Lung (tissue), 12 donors: ENCODE measurements around the gene CACNA1S. TPM values are rescaled to one million over a fixed set of nuclear protein-coding genes. Genes with fewer than 3 reads are reported as not detected.
A peak's percentile ranks its signal among the peaks of the same experiment; 100 is the strongest.

Experiments used
- ATAC-seq: fragments of 200-7000 bp; cut with Tn5 transposase; one replicate; pipeline ENCODE4 v1.9.1; 2020; ENCODE audit warnings: moderate number of reproducible peaks; ENCODE audit not compliant: insufficient read depth, low FRiP score
- DNase-seq, 3 donors: peaks; one replicate each; pipeline ENCODE4 v3.0.0-alpha.2; 2013 to 2017
- H3K27ac ChIP-seq, 2 donors: one replicate each; pipeline ENCODE4 v1.5.1; 2013; ENCODE audit warnings: mild to moderate bottlenecking in 2 of 2, moderate library complexity in 2 of 2, control low read depth in 1 of 2, inconsistent platforms in 1 of 2, low read depth in 1 of 2, low read length in 1 of 2
- H3K27me3 ChIP-seq, 3 donors: one replicate each; pipeline ENCODE4 v1.5.1; 2013; ENCODE audit warnings: low read length in 2 of 3; ENCODE audit not compliant: control insufficient read depth in 3 of 3, insufficient read depth in 3 of 3
- H3K36me3 ChIP-seq, 4 donors: one replicate each; pipeline ENCODE4 v1.5.1; 2013; ENCODE audit warnings: low read length in 4 of 4, mild to moderate bottlenecking in 1 of 4, moderate library complexity in 1 of 4; ENCODE audit not compliant: control insufficient read depth in 4 of 4, insufficient read depth in 4 of 4
- H3K4me1 ChIP-seq, 5 donors: one replicate each; pipeline ENCODE4 v1.5.1; 2013; ENCODE audit warnings: low read length in 5 of 5, mild to moderate bottlenecking in 2 of 5, moderate library complexity in 1 of 5; ENCODE audit not compliant: control insufficient read depth in 5 of 5, insufficient read depth in 5 of 5
- H3K4me3 ChIP-seq: one replicate; pipeline ENCODE4 v1.5.1; 2013; ENCODE audit warnings: mild to moderate bottlenecking, control low read depth, moderate library complexity
- H3K9ac ChIP-seq, 2 donors: one replicate each; pipeline ENCODE4 v1.5.1; 2013; ENCODE audit warnings: low read length in 2 of 2, control low read depth in 1 of 2; ENCODE audit not compliant: insufficient read depth in 1 of 2
- H3K9me3 ChIP-seq, 4 donors: one replicate each; pipeline ENCODE4 v1.5.1; 2013; ENCODE audit warnings: low read length in 3 of 4, mild to moderate bottlenecking in 1 of 4, moderate library complexity in 1 of 4; ENCODE audit not compliant: control insufficient read depth in 4 of 4, insufficient read depth in 3 of 4
- CTCF ChIP-seq: IDR thresholded peaks from 2 replicates; pipeline ENCODE4 v1.5.1; 2012; ENCODE audit warnings: mild to moderate bottlenecking; ENCODE audit errors: control extremely low read depth, extremely low read depth
- WGBS, 2 donors: extraction: QIAGEN DNeasy Blood & Tissue Kit; methylation state at CpG; one replicate each; pipeline ENCODE4 v1.1.7; 2013; 5-methylcytosine and 5-hydroxymethylcytosine counted together
- polyA plus RNA-seq, 2 donors: library from polyadenylated mRNA; stranded (reverse); fragments of 200-250 nt; gene quantifications; one replicate each; pipeline ENCODE4 v1.2.1, GENCODE V29; 2013
- total RNA-seq, 2 donors: library from RNA; depleted of rRNA in 1 of 2; stranded (reverse); fragments of >200 nt in 1 of 2; gene quantifications; one replicate each; pipeline ENCODE4 v1.2.1, GENCODE V29; 2014 to 2021
- donor health status: control.
- donor health status: control.
- donor health status: Bipolar disorder and iron deficiency.
- donor health status: healthy.
- donor health status: DM: yes; HTN: yes; CAD: no.

The CACNA1S gene
- total and polyA plus RNA-seq, 4 donors = 0.01 to 0.20 (median 0.02) TPM; not detected in 1

GRCh38 chr1:201039418-201039817, 72.8 kb downstream of the CACNA1S start:
- H3K27ac ChIP-seq = no peak overlapping the region
- ATAC-seq (no peak), DNase-seq (no peak)
- TF ChIP-seq CTCF = no peak
- H3K4me1 ChIP-seq = peaks cover 0 to 16% (median 6%) of the 10 kb centered on the region in 5 donors
- no peaks in the 10 kb centered on the region for H3K36me3 ChIP-seq
- no peak overlapping the region for H3K9ac ChIP-seq
- H3K9me3 ChIP-seq = no peaks in the 10 kb centered on the region
- H3K4me3 ChIP-seq = no peak overlapping the region
- 94 to 100% methylated on average over 2 of the region's 2 CpGs for WGBS, 2 donors
- H3K27me3 ChIP-seq = peaks cover 0 to 2% (median 0%) of the 10 kb centered on the region in 3 donors

GRCh38 chr1:201038186-201038876, 73.9 kb downstream of the CACNA1S start:
- Histone ChIP-seq H3K27me3 (peaks cover 0 to 2% (median 0%) of the 10 kb centered on the region in 3 donors), H3K36me3 (no peaks in the 10 kb centered on the region), H3K27ac (no peak overlapping the region), H3K4me3 (no peak overlapping the region), H3K9ac (no peak overlapping the region), H3K9me3 (no peaks in the 10 kb centered on the region), H3K4me1 (peaks cover 0 to 16% (median 6%) of the 10 kb centered on the region in 5 donors)
- WGBS, 2 donors = 90 to 91% methylated on average over 10 of the region's 10 CpGs
- ATAC-seq = no peak
- DNase-seq = no peak
- TF ChIP-seq CTCF = no peak

GRCh38 chr1:201036188-201036842, 75.9 kb downstream of the CACNA1S start:
- Histone ChIP-seq H3K27me3 (peaks cover 0 to 2% (median 0%) of the 10 kb centered on the region in 3 donors), H3K9ac (no peak overlapping the region), H3K27ac (no peak overlapping the region), H3K4me3 (no peak overlapping the region), H3K36me3 (no peaks in the 10 kb centered on the region), H3K4me1 (peaks cover 0 to 16% (median 6%) of the 10 kb centered on the region in 5 donors), H3K9me3 (no peaks in the 10 kb centered on the region)
- WGBS, 2 donors = 65 to 78% methylated on average over 12 of the region's 12 CpGs
- no peak for TF ChIP-seq CTCF
- no peak for ATAC-seq
- DNase-seq = peak in 2 of 3 donors; percentile 42 to 68
